Stomach (tissue), 4 donors: ENCODE data around the gene BAHD1.

Source experiments
- EP300 ChIP-seq: sonication (generic); formaldehyde crosslinking; IDR thresholded peaks from one replicate; pipeline ENCODE4 v1.6.1; 2017; ENCODE audit warnings: antibody characterized with exemption
- POLR2A ChIP-seq, 4 donors: fragments of 450-650 bp; IDR thresholded peaks; one replicate each; pipeline ENCODE4 v1.6.1; 2016; ENCODE audit warnings: antibody characterized with exemption in 4 of 4, control low read depth in 2 of 4, mild to moderate bottlenecking in 1 of 4, moderate library complexity in 1 of 4
- POLR2AphosphoS5 ChIP-seq, 3 donors: sonication (generic); formaldehyde crosslinking; IDR thresholded peaks; one replicate each; pipeline ENCODE4 v1.6.1; 2016; ENCODE audit warnings: antibody characterized with exemption in 3 of 3
- TF ChIP-seq, protein P1 (sequence below), 7 experiments: fragments of 450-650 bp in 4 of 7; fragments of 200-600 bp in 3 of 7; sonication (generic) in 3 of 7; IDR thresholded peaks; one replicate each; pipeline ENCODE4 v1.5.1; 2016 to 2019; ENCODE audit warnings: antibody characterized with exemption in 7 of 7, control low read depth in 2 of 7, mild to moderate bottlenecking in 1 of 7

DNA sequence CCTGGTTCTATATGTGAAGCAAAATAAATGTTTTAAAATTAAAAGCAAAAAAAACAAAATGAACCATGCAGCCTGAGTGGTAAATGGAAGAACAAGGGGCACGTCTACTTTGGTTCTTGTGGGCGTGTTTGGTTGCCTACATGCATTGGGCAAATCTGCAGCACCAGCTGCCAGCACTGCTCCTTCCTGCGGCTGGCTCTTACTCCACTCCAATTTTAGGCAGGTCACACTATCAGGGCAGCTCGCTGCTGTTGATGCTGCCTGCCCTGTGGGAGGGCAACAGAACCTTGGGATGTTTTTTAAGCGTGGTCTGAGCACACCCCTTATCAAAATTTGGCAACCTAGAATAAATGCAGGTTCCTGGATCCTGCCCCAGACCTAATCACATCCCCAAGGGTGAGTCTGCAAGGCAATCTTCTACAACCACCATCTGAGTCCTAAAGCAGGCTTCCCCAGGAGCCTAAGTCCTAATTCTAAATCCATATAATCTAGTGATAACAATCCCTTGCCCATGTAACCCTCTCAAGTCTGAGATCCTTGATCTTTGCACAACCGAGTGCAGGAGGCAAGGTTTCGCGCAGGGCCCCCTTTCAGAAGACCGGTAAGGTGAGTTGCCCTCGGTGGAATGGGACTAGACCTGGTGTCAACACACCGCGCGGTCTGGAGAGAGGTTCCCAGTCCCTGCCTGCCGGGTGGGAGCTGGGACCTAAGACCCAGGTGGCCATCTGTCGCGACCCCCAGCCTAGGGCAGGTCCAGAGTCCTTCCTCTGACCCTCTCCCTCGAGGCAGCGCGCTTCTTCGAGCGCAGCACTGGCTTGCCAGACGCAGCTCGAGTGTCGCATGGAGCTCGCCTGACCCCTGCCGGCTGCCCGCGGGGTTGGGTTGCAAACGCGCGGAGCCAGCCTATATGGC lies 19.3 kb upstream of the BAHD1 start:
- TF ChIP-seq, protein P1, sequence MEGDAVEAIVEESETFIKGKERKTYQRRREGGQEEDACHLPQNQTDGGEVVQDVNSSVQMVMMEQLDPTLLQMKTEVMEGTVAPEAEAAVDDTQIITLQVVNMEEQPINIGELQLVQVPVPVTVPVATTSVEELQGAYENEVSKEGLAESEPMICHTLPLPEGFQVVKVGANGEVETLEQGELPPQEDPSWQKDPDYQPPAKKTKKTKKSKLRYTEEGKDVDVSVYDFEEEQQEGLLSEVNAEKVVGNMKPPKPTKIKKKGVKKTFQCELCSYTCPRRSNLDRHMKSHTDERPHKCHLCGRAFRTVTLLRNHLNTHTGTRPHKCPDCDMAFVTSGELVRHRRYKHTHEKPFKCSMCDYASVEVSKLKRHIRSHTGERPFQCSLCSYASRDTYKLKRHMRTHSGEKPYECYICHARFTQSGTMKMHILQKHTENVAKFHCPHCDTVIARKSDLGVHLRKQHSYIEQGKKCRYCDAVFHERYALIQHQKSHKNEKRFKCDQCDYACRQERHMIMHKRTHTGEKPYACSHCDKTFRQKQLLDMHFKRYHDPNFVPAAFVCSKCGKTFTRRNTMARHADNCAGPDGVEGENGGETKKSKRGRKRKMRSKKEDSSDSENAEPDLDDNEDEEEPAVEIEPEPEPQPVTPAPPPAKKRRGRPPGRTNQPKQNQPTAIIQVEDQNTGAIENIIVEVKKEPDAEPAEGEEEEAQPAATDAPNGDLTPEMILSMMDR (IDR thresholded peaks at IDR 0.05): peak in 5 of 7 experiments; percentile 81 to 97 (median 94)
- no peak for TF ChIP-seq POLR2A (IDR thresholded peaks at IDR 0.05)
- TF ChIP-seq POLR2AphosphoS5 (IDR thresholded peaks at IDR 0.05): peak in 2 of 3 donors; percentile 20 to 70
- TF ChIP-seq EP300: no peak
